Urinary bladder (tissue), 4 donors: ENCODE measurements around the gene APOE. TPM values are rescaled to one million over a fixed set of nuclear protein-coding genes. Genes with fewer than 3 reads are reported as not detected.

Experiments used
- DNase-seq: peaks from one replicate; pipeline ENCODE4 v3.0.0-alpha.2; 2015; ENCODE audit errors: extremely low spot score
- H3K27ac ChIP-seq: one replicate; pipeline ENCODE4 v1.5.1; 2013; ENCODE audit warnings: low read depth, mild to moderate bottlenecking, moderate library complexity
- H3K36me3 ChIP-seq: one replicate; pipeline ENCODE4 v1.6.1; 2013; ENCODE audit warnings: mild to moderate bottlenecking, moderate library complexity; ENCODE audit not compliant: insufficient read depth
- H3K4me1 ChIP-seq: one replicate; pipeline ENCODE4 v1.6.1; 2013; ENCODE audit warnings: mild to moderate bottlenecking, moderate library complexity; ENCODE audit not compliant: insufficient read depth
- H3K4me3 ChIP-seq: one replicate; pipeline ENCODE4 v1.5.1; 2013; ENCODE audit warnings: low read depth, low read length
- WGBS: extraction: QIAGEN DNeasy Blood & Tissue Kit; methylation state at CpG from one replicate; pipeline ENCODE4 v1.1.7; 2013; 5-methylcytosine and 5-hydroxymethylcytosine counted together
- polyA plus RNA-seq: library from polyadenylated mRNA; stranded (reverse); fragments of 200-250 nt; gene quantifications from one replicate; pipeline ENCODE4 v1.2.3, GENCODE V29; 2013
- total RNA-seq: library from RNA; depleted of rRNA; stranded (reverse); fragments of >200 nt; gene quantifications from one replicate; pipeline ENCODE4 v1.2.3, GENCODE V29; 2014
- donor health status: healthy with polysubstance abuse.
- donor health status: healthy.

The APOE gene
- total and polyA plus RNA-seq, 2 donors: 28.2 to 60.5 TPM

GRCh38 chr19:44958090-44958489 is 52.5 kb downstream of the APOE start:
- Histone ChIP-seq H3K36me3 (no peaks in the 10 kb centered on the region), H3K4me1 (no peaks in the 10 kb centered on the region), H3K4me3 (no peak overlapping the region), H3K27ac (no peak overlapping the region)
- no peak for DNase-seq
- 78% methylated on average over 9 of the region's 9 CpGs for WGBS

Other genes starting within 250 kb of the APOE start
- 1.8 TPM for gene CEACAM19, start 234.3 kb upstream of the APOE start, total RNA-seq
- gene CEACAM19, start 234.3 kb upstream of the APOE start, polyA plus RNA-seq: 4.9 TPM
- gene CEACAM16, start 206.6 kb upstream of the APOE start, total RNA-seq: not detected
- not detected for gene CEACAM16, start 206.6 kb upstream of the APOE start, polyA plus RNA-seq
- 2.5 TPM for gene BCL3, start 157.1 kb upstream of the APOE start, total RNA-seq
- 93.0 TPM for gene BCL3, start 157.1 kb upstream of the APOE start, polyA plus RNA-seq
- 4.7 TPM for gene CBLC, start 127.9 kb upstream of the APOE start, total RNA-seq
- 6.1 TPM for gene CBLC, start 127.9 kb upstream of the APOE start, polyA plus RNA-seq
- gene BCAM, start 96.7 kb upstream of the APOE start, total RNA-seq: 35.3 TPM
- 77.4 TPM for gene BCAM, start 96.7 kb upstream of the APOE start, polyA plus RNA-seq
- gene NECTIN2, start 59.5 kb upstream of the APOE start, total RNA-seq: 27.4 TPM
- 50.2 TPM for gene NECTIN2, start 59.5 kb upstream of the APOE start, polyA plus RNA-seq
- 17.8 TPM for gene TOMM40, start 14.5 kb upstream of the APOE start, total RNA-seq
- gene TOMM40, start 14.5 kb upstream of the APOE start, polyA plus RNA-seq: 39.3 TPM
- 3.5 TPM for gene APOC1, start 8.8 kb downstream of the APOE start, total RNA-seq
- 26.9 TPM for gene APOC1, start 8.8 kb downstream of the APOE start, polyA plus RNA-seq
- not detected for gene APOC4, start 36.4 kb downstream of the APOE start, total RNA-seq
- not detected for gene APOC4, start 36.4 kb downstream of the APOE start, polyA plus RNA-seq
- gene APOC2, start 40.3 kb downstream of the APOE start, total RNA-seq: not detected
- gene APOC2, start 40.3 kb downstream of the APOE start, polyA plus RNA-seq: 1.6 TPM
- gene CLPTM1, start 49.6 kb downstream of the APOE start, total RNA-seq: 27.3 TPM
- 104 TPM for gene CLPTM1, start 49.6 kb downstream of the APOE start, polyA plus RNA-seq
- gene RELB, start 95.7 kb downstream of the APOE start, total RNA-seq: 2.6 TPM
- 8.9 TPM for gene RELB, start 95.7 kb downstream of the APOE start, polyA plus RNA-seq
- 11.2 TPM for gene CLASRP, start 133.2 kb downstream of the APOE start, total RNA-seq
- 45.6 TPM for gene CLASRP, start 133.2 kb downstream of the APOE start, polyA plus RNA-seq
- gene ZNF296, start 170.7 kb downstream of the APOE start, total RNA-seq: 0.42 TPM
- 0.65 TPM for gene ZNF296, start 170.7 kb downstream of the APOE start, polyA plus RNA-seq
- 10.4 TPM for gene GEMIN7, start 173.5 kb downstream of the APOE start, total RNA-seq
- 23.6 TPM for gene GEMIN7, start 173.5 kb downstream of the APOE start, polyA plus RNA-seq
- gene PPP1R37, start 187.4 kb downstream of the APOE start, total RNA-seq: 16.8 TPM
- 31.6 TPM for gene PPP1R37, start 187.4 kb downstream of the APOE start, polyA plus RNA-seq